Measurements from ENCODE around the gene OR52I1. TPM values are rescaled to one million over a fixed set of nuclear protein-coding genes. Genes with fewer than 3 reads are reported as not detected.

Gene OR52I1
- polyA plus RNA-seq, 1 donor from 2014 or later = not detected

Other genes with a start within 250 kb of the OR52I1 start
- gene OR52B4, start 225.7 kb upstream of the OR52I1 start, polyA plus RNA-seq = not detected in 2 replicates
- gene TRIM21, start 200.3 kb upstream of the OR52I1 start, polyA plus RNA-seq = 0.11 TPM in 1 of 2 replicates, not detected in the other
- gene OR52K2, start 144.7 kb upstream of the OR52I1 start, polyA plus RNA-seq = not detected in 2 replicates
- gene OR52K1, start 111.4 kb upstream of the OR52I1 start, polyA plus RNA-seq = not detected in 2 replicates
- not detected in 2 replicates for gene OR52M1, start 48.8 kb upstream of the OR52I1 start, polyA plus RNA-seq
- not detected in 2 replicates for gene OR52I2, start 12.3 kb upstream of the OR52I1 start, polyA plus RNA-seq
- gene TRIM68, start 14.2 kb downstream of the OR52I1 start, polyA plus RNA-seq = 14.7 and 15.3 TPM in 2 replicates
- not detected in 2 replicates for gene OR51D1, start 43.4 kb downstream of the OR52I1 start, polyA plus RNA-seq
- not detected in 2 replicates for gene OR51E1, start 49.9 kb downstream of the OR52I1 start, polyA plus RNA-seq
- not detected in 2 replicates for gene OR51E2, start 103.8 kb downstream of the OR52I1 start, polyA plus RNA-seq
- gene MMP26, start 110.7 kb downstream of the OR52I1 start, polyA plus RNA-seq = not detected in 2 replicates
- gene OR51F1, start 175.9 kb downstream of the OR52I1 start, polyA plus RNA-seq = not detected in 2 replicates
- not detected in 2 replicates for gene OR52R1, start 210.3 kb downstream of the OR52I1 start, polyA plus RNA-seq
- not detected in 2 replicates for gene OR51F2, start 227.3 kb downstream of the OR52I1 start, polyA plus RNA-seq

All from neural cell (in vitro differentiated cells).